ENCODE results near the gene KCNH3.

KCNH3 gene

GRCh38 chr12:49546481-49546880, 7.7 kb downstream of the KCNH3 start:
- DNase-seq = no peak

- DNase-seq = no peak
Measured at GRCh38 chr12:49547090-49547690, 8.4 kb downstream of the KCNH3 start.

GRCh38 chr12:49548481-49548821, 9.6 kb downstream of the KCNH3 start:
- no peak for DNase-seq

DNA sequence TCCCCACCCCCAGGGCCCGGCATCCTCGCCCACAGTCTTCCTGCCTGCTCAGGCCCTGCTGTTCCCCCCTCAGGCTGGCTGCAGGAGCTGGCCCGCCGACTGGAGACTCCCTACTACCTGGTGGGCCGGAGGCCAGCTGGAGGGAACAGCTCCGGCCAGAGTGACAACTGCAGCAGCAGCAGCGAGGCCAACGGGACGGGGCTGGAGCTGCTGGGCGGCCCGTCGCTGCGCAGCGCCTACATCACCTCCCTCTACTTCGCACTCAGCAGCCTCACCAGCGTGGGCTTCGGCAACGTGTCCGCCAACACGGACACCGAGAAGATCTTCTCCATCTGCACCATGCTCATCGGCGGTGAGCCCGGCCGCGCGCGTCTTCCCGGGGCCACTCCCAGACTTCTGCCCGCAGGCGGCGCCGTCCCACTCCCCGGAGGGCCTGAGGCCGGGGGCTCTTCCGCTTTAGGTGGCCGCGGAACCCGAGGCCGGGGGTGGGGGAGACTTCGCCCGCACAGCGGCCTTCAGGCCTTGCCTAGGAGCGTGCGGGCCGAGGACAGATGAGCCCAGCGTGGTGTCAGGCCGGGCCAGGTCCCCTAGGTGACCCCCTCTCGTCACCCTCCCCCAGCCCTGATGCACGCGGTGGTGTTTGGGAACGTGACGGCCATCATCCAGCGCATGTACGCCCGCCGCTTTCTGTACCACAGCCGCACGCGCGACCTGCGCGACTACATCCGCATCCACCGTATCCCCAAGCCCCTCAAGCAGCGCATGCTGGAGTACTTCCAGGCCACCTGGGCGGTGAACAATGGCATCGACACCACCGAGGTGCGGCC, 10.2 kb downstream of the KCNH3 start:
- DNase-seq = peak; percentile 27

DNA sequence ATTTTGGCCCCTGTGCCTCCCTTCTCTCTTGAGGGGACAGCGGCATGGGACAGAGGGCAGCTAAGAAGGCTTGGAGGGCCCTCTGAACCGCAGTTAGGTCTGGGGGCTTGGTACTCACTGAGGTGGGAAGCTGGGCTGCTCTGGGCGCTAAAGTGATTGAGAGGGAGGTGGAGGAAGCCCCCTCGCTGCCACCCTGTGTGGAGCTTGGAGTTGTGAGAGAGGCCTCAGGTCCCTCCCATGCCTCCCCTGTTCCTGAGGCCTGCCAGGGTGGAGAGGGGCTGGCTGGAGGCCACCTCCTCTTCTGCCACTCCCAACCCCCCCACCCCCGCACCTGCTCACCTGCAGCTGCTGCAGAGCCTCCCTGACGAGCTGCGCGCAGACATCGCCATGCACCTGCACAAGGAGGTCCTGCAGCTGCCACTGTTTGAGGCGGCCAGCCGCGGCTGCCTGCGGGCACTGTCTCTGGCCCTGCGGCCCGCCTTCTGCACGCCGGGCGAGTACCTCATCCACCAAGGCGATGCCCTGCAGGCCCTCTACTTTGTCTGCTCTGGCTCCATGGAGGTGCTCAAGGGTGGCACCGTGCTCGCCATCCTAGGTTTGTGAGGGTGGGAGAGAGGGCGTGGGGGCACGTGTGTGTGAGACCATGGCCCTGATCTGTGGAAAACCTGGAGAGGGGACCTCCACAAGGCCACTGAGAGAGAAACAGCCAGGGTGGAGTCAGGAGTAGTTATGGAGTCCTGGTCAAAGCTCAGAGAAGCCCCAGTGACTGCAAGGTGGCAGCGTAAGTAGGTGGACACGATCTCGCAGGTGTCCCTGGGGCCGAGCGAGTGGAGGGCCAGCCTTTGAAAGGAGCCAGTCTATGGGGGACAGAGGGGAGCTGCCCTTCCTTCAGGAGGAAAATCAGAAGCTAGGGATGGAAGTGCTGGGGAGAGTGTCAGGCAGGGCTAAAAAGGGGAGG, 11.2 kb downstream of the KCNH3 start:
- no peak for DNase-seq

DNA sequence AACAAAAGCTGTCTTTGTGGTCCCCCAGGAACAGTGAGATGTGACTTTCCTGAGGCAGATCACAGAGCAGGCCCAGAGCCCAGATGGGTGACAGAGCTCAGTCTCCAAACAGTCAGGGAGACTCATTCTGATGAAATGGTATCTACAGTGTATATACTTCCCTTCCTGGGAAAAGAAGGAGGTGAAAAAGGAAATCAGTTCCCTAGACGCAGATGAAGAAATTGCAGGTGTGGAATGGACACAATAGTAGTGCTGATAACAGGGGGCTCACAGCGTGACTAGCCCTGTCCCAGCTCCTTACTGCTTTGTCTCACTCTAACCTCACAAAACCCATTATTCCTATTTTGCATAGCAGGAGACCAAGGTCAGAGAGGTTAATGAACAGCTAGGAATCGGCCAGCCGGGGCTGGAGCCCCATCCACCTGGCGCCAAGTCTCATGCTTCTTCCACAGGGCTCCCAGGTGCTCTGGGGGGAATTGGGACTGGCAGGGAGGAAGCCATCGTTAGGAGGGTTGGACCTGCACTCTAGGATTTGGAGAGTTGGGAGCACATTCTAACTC, 11.9 kb downstream of the KCNH3 start:
- DNase-seq = no peak

GRCh38 chr12:49552014-49552413, 13.2 kb downstream of the KCNH3 start:
- no peak for DNase-seq

DNA sequence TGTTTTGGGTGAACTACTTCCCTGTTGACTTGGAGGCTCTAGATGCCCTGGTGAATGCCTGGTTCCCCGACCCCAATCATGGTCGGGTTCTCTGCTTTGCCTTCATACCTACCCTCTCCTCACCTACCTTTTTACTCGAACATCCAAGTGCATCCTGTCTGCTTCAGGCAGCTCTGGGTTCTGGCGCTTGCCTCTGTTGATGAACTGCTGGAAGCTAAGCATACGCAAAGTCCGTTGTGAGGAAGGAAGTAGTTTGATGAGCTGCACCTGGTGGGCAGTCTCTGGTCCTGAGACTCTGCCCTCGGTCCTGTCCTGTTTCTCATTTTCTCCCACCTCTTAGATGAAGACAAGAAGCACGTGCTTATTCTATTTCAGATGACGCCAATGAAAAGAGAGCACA, 13.6 kb downstream of the KCNH3 start:
- no peak for DNase-seq

DNA sequence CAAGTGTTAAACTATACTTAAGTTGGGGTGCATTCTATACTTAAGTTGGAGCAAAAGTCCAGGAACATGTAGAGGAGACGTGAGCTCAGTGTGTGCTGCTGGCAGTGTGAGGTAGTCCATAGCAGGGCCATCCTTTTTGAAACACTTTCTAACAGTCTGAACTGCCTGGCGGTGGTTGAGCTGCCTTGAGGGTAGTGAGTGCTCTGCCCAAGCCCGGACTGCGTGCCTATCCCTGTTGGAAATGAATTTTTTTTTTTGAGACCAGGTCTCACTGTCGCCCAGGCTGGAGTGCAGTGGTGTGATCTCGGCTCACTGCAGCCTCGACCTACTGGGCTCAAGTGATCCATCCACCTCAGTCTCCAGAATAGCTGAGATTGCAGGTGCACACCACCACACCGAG, 14.1 kb downstream of the KCNH3 start:
- no peak for DNase-seq

GRCh38 chr12:49553512-49554088, 14.8 kb downstream of the KCNH3 start:
- DNase-seq = no peak

DNA sequence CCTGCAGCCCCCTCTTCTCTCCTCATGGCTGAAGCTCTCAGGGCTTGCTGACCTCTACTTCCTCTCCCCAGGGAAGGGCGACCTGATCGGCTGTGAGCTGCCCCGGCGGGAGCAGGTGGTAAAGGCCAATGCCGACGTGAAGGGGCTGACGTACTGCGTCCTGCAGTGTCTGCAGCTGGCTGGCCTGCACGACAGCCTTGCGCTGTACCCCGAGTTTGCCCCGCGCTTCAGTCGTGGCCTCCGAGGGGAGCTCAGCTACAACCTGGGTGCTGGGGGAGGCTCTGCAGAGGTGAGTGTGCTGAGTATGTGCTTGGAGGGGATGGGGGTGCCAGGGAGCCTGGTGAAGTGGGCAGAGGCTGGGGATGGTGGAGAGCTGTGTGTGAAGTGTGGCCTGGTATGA, 15.4 kb downstream of the KCNH3 start:
- DNase-seq = no peak

DNA sequence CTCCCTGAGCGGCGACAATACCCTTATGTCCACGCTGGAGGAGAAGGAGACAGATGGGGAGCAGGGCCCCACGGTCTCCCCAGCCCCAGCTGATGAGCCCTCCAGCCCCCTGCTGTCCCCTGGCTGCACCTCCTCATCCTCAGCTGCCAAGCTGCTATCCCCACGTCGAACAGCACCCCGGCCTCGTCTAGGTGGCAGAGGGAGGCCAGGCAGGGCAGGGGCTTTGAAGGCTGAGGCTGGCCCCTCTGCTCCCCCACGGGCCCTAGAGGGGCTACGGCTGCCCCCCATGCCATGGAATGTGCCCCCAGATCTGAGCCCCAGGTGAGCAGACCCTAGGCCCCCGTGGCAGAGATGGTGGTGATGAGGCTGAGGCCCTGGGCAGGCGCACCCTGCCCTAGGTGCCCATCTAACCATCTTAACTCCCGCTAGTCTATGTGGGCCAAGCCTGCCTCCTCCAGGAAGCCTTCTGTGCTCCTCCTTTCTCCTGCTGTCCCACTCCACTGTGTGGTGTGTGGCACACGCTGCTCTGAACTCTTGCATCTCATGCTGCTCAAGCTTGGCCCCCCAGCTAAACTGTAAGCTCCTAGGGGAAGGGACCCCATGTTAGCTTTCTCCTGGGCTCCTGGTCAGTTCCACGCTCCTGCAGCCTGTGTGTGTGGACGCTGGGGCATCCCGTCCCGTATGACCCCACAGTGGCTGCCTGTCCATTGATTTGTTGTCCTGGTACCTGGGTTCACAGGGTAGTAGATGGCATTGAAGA, 17.0 kb downstream of the KCNH3 start:
- no peak for DNase-seq

DNA sequence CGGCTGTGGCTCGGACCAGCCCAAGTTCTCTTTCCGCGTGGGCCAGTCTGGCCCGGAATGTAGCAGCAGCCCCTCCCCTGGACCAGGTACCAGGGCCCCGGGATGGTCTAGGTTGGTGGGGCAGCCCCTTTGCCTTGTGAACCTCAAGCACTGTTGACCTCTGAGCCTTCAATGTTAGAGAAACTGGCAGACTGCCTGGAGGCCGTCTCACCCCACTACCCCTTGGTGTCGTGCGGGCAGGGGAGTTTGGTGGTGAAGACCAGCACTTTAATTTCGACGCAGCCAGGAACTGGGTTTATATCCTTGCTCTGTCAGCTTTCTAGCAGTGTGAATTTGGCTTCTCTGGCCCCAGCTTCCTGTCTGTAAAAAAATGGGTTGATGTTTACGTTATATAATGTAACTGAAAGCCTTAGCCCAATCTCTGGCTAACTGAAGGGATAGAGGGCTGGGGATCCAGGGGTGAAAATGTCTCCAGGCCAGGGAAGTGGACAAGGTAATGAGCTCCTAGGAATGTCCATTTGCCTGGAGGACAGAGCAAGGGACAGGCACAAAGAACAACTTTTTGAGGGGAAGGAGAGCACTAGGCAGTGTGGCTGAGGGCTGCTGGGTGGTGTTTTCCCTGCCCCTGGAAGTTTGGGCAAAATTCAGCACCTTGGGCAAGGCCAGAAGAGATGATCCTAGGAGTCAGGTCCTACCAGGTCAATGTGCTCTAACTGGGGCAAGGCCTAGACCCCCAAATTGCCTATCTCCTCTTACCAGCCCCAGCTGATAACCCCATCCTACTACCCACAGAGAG, 17.8 kb downstream of the KCNH3 start:
- no peak for DNase-seq

- no peak for DNase-seq
Measured at GRCh38 chr12:49557187-49557916, 18.5 kb downstream of the KCNH3 start.

- no peak for DNase-seq
Measured at GRCh38 chr12:49557917-49558215, 19.0 kb downstream of the KCNH3 start.

- DNase-seq = no peak
Measured at GRCh38 chr12:49558526-49558925, 19.7 kb downstream of the KCNH3 start.

DNA sequence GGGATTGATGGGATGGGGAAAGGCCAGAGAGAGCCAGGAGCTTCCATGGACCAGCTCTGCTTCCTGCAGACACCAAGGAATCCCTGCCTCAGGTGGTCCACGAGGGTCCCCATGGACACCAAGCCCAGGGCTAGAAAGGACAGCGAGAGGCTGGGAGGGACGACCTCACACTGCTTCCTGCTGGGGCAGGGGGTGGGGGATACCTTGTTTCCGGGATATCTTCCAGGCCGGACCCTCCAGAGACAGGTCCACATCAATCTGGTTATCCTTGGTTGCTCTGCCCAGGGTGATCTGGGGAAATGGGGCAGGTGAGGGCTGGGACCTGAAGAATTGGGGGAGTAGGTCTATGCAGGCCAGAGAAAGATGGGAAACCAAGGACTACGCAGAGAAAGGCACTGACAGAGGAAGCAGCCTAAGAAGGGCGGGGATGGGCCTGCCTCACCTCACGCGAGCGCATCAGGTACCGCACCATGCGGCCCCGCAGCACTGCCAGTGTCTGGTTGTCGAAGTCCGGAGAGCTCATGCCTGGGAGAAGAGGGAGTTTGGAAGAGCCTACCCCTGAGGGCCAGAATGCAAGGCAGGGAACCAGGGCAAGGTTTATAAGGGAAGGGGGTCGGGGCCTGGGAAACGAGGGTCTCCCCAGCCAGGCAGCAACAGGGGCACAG, 20.3 kb downstream of the KCNH3 start:
- DNase-seq = no peak

DNA sequence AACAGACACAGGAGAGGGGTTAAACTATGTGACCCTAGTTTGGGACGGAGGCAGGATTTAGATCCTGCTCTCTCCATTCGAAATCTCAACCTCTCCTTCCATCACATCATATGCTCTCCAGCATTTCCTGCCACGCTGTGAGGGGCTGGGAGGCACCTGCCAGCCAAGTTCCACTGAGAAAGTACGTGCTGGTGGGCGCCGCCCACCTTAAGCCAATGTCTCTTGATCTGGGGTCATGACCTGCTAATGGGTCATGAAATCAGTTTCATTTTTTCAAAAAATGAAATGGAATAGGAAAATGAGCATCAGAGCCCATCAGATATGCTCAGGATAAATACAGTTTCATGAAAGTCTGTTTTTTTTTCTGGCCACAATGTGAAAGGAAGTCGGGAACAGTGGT, 21.9 kb downstream of the KCNH3 start:
- DNase-seq = no peak

GRCh38 chr12:49562233-49562632, 23.4 kb downstream of the KCNH3 start:
- DNase-seq = no peak

GRCh38 chr12:49562831-49563230, 24.0 kb downstream of the KCNH3 start:
- DNase-seq = no peak
